Subcutaneous adipose tissue (tissue), 4 donors: ENCODE results near the gene IGF1R. TPM values are rescaled to one million over a fixed set of nuclear protein-coding genes. Genes with fewer than 3 reads are reported as not detected.

Experiments
- CTCF ChIP-seq: fragments of 450-650 bp; IDR thresholded peaks from one replicate; pipeline ENCODE4 v1.5.1; 2016; ENCODE audit warnings: low read depth, mild to moderate bottlenecking, control low read depth, antibody characterized with exemption, moderate library complexity
- total RNA-seq, 4 donors: library from RNA; depleted of rRNA; stranded (reverse); fragments of >200 nt; gene quantifications; one replicate each; pipeline ENCODE4 v1.1.0, GENCODE V29; 2016

Gene IGF1R
- total RNA-seq, 4 donors from 2014 or later = 27.4 to 53.7 (median 49.7) TPM

- no peak for TF ChIP-seq CTCF
These were observed 69.6 kb downstream of the IGF1R start for GRCh38 chr15:98717942-98718341.

- TF ChIP-seq CTCF = no peak
These were observed 70.2 kb downstream of the IGF1R start for GRCh38 chr15:98718426-98719136.

GRCh38 chr15:98719137-98719740, 70.9 kb downstream of the IGF1R start:
- no peak for TF ChIP-seq CTCF

GRCh38 chr15:98720031-98720430, 71.7 kb downstream of the IGF1R start:
- TF ChIP-seq CTCF = no peak

GRCh38 chr15:98720577-98721565, 72.5 kb downstream of the IGF1R start:
- no peak for TF ChIP-seq CTCF

- TF ChIP-seq CTCF = no peak
These were observed 73.9 kb downstream of the IGF1R start for GRCh38 chr15:98722209-98722608.

GRCh38 chr15:98722645-98723044, 74.3 kb downstream of the IGF1R start:
- TF ChIP-seq CTCF = no peak
